GM18526 (cell line): ENCODE data around the gene SACS.

Experiments used
- POLR2A ChIP-seq: IDR thresholded peaks from 3 replicates; pipeline ENCODE4 v1.6.1; 2011; ENCODE audit not compliant: insufficient read length; ENCODE audit errors: extremely low read depth

Gene SACS

DNA sequence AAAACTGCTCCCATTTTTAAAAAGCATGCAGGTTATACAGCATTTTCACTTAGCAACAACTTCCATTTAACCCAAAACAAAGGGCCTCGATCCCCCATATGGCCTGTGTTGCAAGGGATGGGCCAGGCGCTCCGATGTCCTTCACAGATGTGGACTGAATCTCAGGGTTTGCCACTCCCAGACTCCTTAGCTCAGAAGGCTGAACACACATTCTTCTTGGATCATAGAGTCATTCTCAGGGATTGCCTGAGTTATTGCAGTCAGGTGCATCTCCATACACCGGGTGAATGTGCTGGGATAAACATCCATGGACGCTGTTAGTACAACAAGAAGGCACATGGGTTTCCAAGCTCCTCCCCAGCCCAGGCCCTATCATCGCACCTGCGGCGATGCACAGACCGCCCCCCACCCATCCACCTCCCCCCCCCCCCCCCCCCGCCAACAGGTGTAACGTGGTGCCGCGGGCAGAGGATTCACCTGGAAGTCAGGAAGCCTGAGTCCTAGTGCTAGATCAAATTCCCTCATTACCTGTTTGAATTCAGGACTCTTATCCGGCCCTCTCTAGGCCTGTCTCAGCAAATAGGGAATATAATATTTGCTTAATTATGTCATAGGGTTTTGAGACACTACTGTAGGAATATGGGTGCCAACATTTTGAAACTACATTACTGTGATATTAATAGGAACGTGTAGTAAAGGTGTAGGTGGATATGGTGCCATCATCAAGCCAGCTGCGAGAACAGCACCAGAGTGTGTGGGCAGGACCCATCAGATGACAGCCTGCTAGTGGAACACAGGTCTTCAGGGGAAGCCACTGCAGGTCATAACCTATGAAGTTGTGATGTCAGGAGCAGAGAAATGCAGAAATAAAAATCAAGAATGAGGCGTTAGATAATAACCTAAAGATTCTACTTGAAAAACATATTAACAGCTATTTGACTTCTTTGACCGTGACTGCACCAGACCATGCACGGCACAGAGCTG, 110.9 kb downstream of the SACS start:
- no peak for TF ChIP-seq POLR2A

- TF ChIP-seq POLR2A = no peak
These were observed 111.8 kb downstream of the SACS start for GRCh38 chr13:23321535-23322241.

GRCh38 chr13:23320926-23321534, 112.5 kb downstream of the SACS start:
- TF ChIP-seq POLR2A = no peak

GRCh38 chr13:23319883-23320224, 113.6 kb downstream of the SACS start:
- TF ChIP-seq POLR2A = no peak

- no peak for TF ChIP-seq POLR2A
These were observed 140.9 kb downstream of the SACS start for GRCh38 chr13:23292586-23292985.

GRCh38 chr13:23289917-23290357, 143.6 kb downstream of the SACS start:
- no peak for TF ChIP-seq POLR2A

DNA sequence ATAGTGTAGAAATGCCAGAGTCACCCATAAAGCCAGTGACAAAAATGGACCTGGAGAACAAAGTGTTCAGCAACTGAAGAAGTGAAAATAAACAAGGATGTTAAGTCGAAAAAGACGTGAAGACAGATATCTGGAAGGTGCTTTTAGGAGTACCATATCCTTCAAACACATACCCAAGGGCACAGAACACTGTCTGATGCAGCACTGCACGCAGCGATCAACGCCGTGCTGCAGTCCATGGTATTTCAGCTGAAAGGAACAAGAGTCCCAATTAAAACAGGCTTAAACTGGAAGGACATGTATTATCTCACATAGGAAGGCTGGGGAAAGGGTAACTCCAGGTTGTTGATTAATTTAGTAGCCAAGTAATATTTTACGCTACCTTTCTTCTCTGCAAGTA, 144.5 kb downstream of the SACS start:
- no peak for TF ChIP-seq POLR2A

GRCh38 chr13:23288564-23288963, 144.9 kb downstream of the SACS start:
- TF ChIP-seq POLR2A = no peak

GRCh38 chr13:23279321-23279720, 154.2 kb downstream of the SACS start:
- no peak for TF ChIP-seq POLR2A
